OCI-LY7 (cell line): ENCODE data around the gene ALDH1A2. TPM values are rescaled to one million over a fixed set of nuclear protein-coding genes. Genes with fewer than 3 reads are reported as not detected.

Experiments
- BruUV-seq: library from RNA; stranded (reverse); fragments of 400-500 nt; replicated peaks from 2 replicates; lab custom pipeline; 2021; lab: Mats Ljungman, UMichigan
- CTCF ChIA-PET: fragments of 300-600 bp; sonication (Branson Sonifier 250); formaldehyde crosslinking; loops from one replicate; lab custom pipeline; 2022; ENCODE audit warnings: antibody characterized with exemption; ENCODE audit not compliant: unreplicated experiment; lab: Charles Lee
- POLR2A ChIA-PET: fragments of 300-600 bp; sonication (Branson Sonifier 250); formaldehyde crosslinking; loops from one replicate; lab custom pipeline; 2022; ENCODE audit warnings: antibody characterized with exemption; lab: Charles Lee
- DNase-seq: peaks from one replicate; pipeline ENCODE4 v3.0.0-alpha.2; 2015; ENCODE audit warnings: low spot score
- H2AFZ ChIP-seq: fragments of 200-600 bp; sonication (generic), shearing (Covaris generic); 2 replicates; pipeline ENCODE4 v1.6.1; 2014; ENCODE audit warnings: mild to moderate bottlenecking, antibody characterized with exemption, low read length, moderate library complexity
- H3K27ac ChIP-seq: fragments of 200-600 bp; sonication (generic); 2 replicates; pipeline ENCODE4 v1.5.1; 2014; ENCODE audit warnings: mixed run types, low read depth, mild to moderate bottlenecking, moderate library complexity, low read length, inconsistent platforms; ENCODE audit not compliant: poor library complexity, severe bottlenecking
- H3K36me3 ChIP-seq: fragments of 200-600 bp; sonication (generic); 2 replicates; pipeline ENCODE4 v1.6.1; 2014; ENCODE audit warnings: mild to moderate bottlenecking, antibody characterized with exemption, low read length, moderate library complexity, mixed read lengths; ENCODE audit not compliant: insufficient read depth
- H3K4me1 ChIP-seq: fragments of 200-600 bp; sonication (generic); 2 replicates; pipeline ENCODE4 v1.5.1; 2014; ENCODE audit warnings: mild to moderate bottlenecking, low read length; ENCODE audit not compliant: insufficient read depth, poor library complexity, severe bottlenecking
- H3K4me2 ChIP-seq: fragments of 200-600 bp; sonication (generic); 2 replicates; pipeline ENCODE4 v1.6.1; 2014; ENCODE audit warnings: mild to moderate bottlenecking, low read length
- H3K4me3 ChIP-seq: fragments of 200-600 bp; sonication (generic); 2 replicates; pipeline ENCODE4 v1.5.1; 2014; ENCODE audit warnings: mild to moderate bottlenecking, low read depth, low read length; ENCODE audit not compliant: poor library complexity, severe bottlenecking
- H3K79me2 ChIP-seq: fragments of 200-600 bp; sonication (generic); 2 replicates; pipeline ENCODE4 v1.6.1; 2016; ENCODE audit warnings: low read depth, mild to moderate bottlenecking, low read length, moderate library complexity, mixed read lengths; ENCODE audit not compliant: insufficient read depth
- H3K9me2 ChIP-seq: fragments of 200-600 bp; sonication (generic); 2 replicates; pipeline ENCODE4 v1.6.1; 2016; ENCODE audit warnings: mild to moderate bottlenecking, low read length, mixed read lengths; ENCODE audit not compliant: insufficient read depth
- H3K9me3 ChIP-seq: fragments of 200-600 bp; sonication (generic); 2 replicates; pipeline ENCODE4 v1.6.1; 2014; ENCODE audit warnings: mild to moderate bottlenecking, mixed run types, low read length, mixed read lengths
- H4K20me1 ChIP-seq: fragments of 200-600 bp; sonication (generic); 2 replicates; pipeline ENCODE4 v1.6.1; 2014; ENCODE audit warnings: mild to moderate bottlenecking, antibody characterized with exemption, low read length, moderate library complexity, mixed read lengths; ENCODE audit not compliant: insufficient read depth
- CTCF ChIP-seq: fragments of 200-600 bp; sonication (generic); conservative IDR thresholded peaks from 2 replicates; pipeline ENCODE4 v1.5.1; 2014; ENCODE audit warnings: mild to moderate bottlenecking, antibody characterized with exemption, low read length, moderate library complexity, mixed read lengths
- EZH2phosphoT487 ChIP-seq: fragments of 200-600 bp; sonication (generic); IDR thresholded peaks from 2 replicates; pipeline ENCODE4 v1.6.1; 2018; ENCODE audit warnings: low read depth, borderline replicate concordance, mild to moderate bottlenecking, mixed run types, antibody characterized with exemption, low read length, moderate library complexity, mixed read lengths
- intact Hi-C: fragments of 100-400 bp; cut with micrococcal nuclease; formaldehyde crosslinking; loops from one replicate; pipeline ENCODE4 v1.10.0; 2022; ENCODE audit not compliant: unreplicated experiment
- total RNA-seq, 2 experiments: library from RNA; depleted of rRNA in 1 of 2; stranded (reverse); fragments of >200 nt in 1 of 2; shearing (Covaris generic) in 1 of 2; gene quantifications; 2 replicates each; pipeline ENCODE4 v1.2.3, GENCODE V29; 2014 to 2022

Gene ALDH1A2
- total RNA-seq, 2 experiments from 2014 or later = not detected

GRCh38 chr15:57950381-57950946 lies 115.0 kb downstream of the ALDH1A2 start:
- no peaks in the 10 kb centered on the region for H4K20me1 ChIP-seq
- POLR2A ChIA-PET = no interaction called here
- no peaks in the 10 kb centered on the region for H3K79me2 ChIP-seq
- no peaks in the 10 kb centered on the region for H3K36me3 ChIP-seq
- H3K4me2 ChIP-seq = no peak overlapping the region
- intact Hi-C loops = no loop called here
- no peak overlapping the region for H3K4me3 ChIP-seq
- CTCF ChIA-PET = no interaction called here
- no peak overlapping the region for H3K27ac ChIP-seq
- no peaks in the 10 kb centered on the region for H3K9me2 ChIP-seq
- no TSS peak for BruUV-seq
- TF ChIP-seq EZH2phosphoT487 = no peak
- no peak for TF ChIP-seq CTCF
- no peak for DNase-seq
- H3K9me3 ChIP-seq = no peaks in the 10 kb centered on the region
- H3K4me1 ChIP-seq = no peaks in the 10 kb centered on the region
- H2AFZ ChIP-seq = no peak overlapping the region

GRCh38 chr15:57949374-57949943 lies 116.1 kb downstream of the ALDH1A2 start:
- no peaks in the 10 kb centered on the region for H3K79me2 ChIP-seq
- TF ChIP-seq CTCF = no peak
- no peak for TF ChIP-seq EZH2phosphoT487
- no peak overlapping the region for H3K4me3 ChIP-seq
- intact Hi-C loops = no loop called here
- no peak for DNase-seq
- BruUV-seq = no TSS peak
- no peaks in the 10 kb centered on the region for H3K9me3 ChIP-seq
- no peaks in the 10 kb centered on the region for H3K36me3 ChIP-seq
- ChIA-PET POLR2A (no interaction called here), CTCF (no interaction called here)
- H4K20me1 ChIP-seq = no peaks in the 10 kb centered on the region
- no peak overlapping the region for H3K4me2 ChIP-seq
- no peak overlapping the region for H2AFZ ChIP-seq
- H3K9me2 ChIP-seq = no peaks in the 10 kb centered on the region
- no peaks in the 10 kb centered on the region for H3K4me1 ChIP-seq
- no peak overlapping the region for H3K27ac ChIP-seq
